GM04504 (cell line): Measurements from ENCODE around the gene KLHL6.
"Not testable (repeated sequence)": the region's sequence is repeated elsewhere in the genome, so short reads cannot be mapped to it uniquely, and the experiment has no call there.

Source experiments
- DNase-seq: peaks from one replicate; pipeline ENCODE4 v3.0.0-alpha.2; 2012; ENCODE audit warnings: low read depth

KLHL6 gene

DNA sequence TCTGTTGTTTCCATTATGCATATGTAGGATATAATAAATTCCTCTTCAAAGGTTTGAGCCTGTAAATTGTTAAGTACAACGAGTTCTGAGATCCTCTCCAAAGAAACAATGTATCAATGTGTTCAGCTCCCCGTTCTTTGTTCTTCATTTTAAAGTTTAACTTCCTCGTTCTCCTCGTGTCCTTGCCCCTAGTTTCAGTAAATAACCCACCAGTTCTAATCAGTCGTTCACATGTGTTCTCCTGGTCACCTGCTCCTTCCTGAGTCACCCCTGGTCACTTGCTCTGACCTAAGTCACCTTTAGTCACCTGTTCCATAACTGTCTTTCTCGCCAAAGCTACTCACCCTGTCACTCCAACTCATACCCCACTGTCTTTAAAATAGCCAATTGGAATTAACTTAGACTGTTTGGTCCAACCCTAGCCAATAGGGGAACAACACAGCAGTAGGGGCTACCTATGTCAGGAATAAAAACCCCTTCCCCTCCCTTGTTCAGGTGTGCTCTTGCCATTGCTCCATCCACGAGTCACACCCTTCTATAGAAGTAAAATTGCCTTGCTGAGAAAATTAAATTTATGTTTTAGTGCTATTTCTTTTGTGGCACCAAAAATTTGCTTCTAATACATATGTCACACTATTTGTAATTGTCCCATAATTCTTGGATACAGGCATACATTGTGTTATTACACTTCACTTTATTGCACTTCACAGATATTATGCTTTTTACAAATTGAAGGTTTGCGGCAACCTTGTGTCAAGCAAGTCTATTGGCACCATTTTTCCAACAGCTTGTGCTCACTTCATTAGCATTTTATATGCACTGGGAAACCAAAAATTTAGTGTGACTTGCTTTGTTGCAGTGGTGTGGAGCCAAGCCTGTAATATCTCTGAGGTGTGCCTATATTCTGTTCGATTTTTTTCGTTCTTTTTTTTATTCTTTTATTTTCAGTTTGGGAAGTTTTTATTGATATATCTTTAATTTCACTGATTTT lies 111.8 kb downstream of the KLHL6 start:
- no peak for DNase-seq

GRCh38 chr3:183442994-183443393 lies 112.5 kb downstream of the KLHL6 start:
- no peak for DNase-seq

- DNase-seq = not testable (repeated sequence)
These were observed 115.0 kb downstream of the KLHL6 start for GRCh38 chr3:183440521-183440920.

- DNase-seq = no peak
These were observed 116.0 kb downstream of the KLHL6 start for GRCh38 chr3:183439515-183439914.

GRCh38 chr3:183438735-183439134 lies 116.8 kb downstream of the KLHL6 start:
- no peak for DNase-seq

GRCh38 chr3:183437666-183438564 lies 117.6 kb downstream of the KLHL6 start:
- no peak for DNase-seq
